Activated T-cell treated with anti-CD3 and anti-CD28 coated beads for 48 hours (primary cell): Measurements from ENCODE around the gene DENND2D.

Experiments used
- DNase-seq: peaks from one replicate; pipeline ENCODE4 v3.0.0-alpha.2; 2020; ENCODE audit warnings: low read depth

Gene DENND2D

DNA sequence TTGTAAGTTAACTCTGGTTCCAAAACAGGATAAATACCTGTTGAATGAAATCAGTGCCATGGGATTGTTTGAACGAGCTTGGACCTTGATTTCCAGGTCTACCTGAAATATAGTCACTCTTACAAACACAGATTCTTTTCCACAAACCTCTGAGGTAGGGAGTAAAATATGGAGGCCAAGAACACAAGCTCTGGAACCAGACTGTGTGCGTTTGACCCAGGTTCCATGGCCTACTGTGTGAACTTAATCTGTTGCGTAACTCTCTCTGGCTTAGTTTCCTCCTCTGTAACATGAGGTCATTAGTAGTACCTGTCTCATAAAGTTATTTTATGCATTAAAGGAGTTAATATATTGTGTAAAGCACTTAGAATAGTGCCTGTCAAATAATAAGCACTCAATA lies 25.1 kb downstream of the DENND2D start:
- DNase-seq = no peak

GRCh38 chr1:111174070-111174469 lies 26.4 kb downstream of the DENND2D start:
- DNase-seq = no peak

DNA sequence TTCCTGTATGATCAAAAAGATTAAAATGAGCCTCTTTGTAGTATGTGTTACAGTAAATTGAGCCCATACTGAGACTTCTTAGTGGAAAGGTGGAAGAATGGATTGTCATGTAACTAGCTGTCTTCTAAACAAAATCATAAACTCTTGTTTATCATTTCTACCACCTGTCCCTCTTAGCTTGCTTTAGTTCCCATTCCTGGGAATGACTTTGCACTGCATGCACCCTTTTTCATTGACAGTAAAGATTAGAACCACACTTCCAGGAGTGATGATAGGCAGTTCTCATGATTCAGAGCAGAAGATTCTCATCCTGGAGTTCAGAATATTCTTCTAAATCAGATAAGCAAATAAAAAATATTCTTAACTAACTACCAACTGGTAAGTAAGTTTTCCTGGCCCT lies 28.0 kb downstream of the DENND2D start:
- DNase-seq = no peak

GRCh38 chr1:111164151-111164550 lies 36.3 kb downstream of the DENND2D start:
- no peak for DNase-seq

DNA sequence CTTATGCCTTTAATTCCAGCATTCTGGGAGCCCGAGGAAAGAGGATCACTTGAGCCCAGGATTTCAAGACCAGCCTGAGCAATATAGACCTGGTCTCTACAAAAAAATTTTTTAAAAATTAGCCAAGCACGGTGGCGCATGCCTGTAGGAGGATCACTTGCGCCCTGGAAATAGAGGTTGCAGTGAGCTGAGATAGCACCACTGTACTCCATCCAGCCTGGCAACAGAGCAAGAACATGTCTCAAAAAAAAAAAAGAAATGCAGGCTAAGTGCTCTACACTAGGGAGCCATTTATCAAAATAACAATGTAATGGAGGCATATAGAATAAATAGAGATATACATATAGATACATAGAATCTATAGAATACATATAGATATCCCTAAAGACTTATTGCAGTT lies 37.1 kb downstream of the DENND2D start:
- no peak for DNase-seq

GRCh38 chr1:111162488-111162880 lies 38.0 kb downstream of the DENND2D start:
- DNase-seq = no peak

DNA sequence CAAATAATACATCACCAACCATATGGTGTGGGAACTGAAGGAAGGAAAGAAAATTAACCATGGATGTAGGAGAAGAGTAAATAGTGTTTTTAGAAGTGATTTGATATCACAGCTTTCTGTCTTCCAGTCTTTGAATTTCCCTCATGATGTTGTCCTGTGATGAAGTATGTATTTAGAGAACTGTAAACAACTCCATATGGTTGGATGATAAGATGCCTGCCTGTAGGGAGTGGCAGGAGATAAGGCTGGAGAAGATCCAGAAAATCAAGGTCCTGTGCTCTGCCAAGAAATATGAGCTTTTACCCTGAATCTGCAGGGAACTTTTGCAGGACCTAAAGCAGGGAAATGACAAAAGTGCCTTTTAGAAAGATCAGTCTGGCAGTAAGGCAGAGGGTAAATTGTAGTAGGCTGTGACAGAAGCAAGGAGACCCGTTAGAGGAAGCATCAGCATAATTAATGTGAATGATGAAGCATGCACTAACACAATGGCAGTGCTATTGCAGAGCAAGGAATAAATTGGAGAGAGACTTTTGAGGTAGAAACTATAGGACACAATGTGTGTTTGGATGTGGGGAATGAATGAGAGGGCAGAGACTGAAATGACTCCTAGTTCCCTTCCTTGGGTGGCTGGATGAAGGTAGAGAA lies 38.5 kb downstream of the DENND2D start:
- no peak for DNase-seq

DNA sequence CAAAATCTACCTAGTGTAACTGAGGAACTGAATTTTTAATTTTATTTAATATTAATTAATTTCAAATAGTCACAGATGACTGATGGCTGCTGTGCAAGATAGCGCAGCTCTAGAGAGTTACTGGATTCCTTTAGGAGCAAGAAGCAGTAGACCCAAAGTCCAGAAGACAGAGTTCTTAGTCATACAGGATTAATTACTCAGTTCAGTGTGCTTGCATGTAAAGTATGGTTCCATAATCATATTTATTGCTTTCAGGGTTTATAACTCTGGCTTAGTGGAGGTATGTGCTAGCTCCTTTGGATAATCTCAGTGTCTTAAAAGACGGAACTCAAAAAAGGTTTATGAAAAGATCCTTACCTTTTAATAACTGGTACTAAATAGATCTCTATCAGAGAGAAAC lies 43.0 kb downstream of the DENND2D start:
- DNase-seq = no peak

DNA sequence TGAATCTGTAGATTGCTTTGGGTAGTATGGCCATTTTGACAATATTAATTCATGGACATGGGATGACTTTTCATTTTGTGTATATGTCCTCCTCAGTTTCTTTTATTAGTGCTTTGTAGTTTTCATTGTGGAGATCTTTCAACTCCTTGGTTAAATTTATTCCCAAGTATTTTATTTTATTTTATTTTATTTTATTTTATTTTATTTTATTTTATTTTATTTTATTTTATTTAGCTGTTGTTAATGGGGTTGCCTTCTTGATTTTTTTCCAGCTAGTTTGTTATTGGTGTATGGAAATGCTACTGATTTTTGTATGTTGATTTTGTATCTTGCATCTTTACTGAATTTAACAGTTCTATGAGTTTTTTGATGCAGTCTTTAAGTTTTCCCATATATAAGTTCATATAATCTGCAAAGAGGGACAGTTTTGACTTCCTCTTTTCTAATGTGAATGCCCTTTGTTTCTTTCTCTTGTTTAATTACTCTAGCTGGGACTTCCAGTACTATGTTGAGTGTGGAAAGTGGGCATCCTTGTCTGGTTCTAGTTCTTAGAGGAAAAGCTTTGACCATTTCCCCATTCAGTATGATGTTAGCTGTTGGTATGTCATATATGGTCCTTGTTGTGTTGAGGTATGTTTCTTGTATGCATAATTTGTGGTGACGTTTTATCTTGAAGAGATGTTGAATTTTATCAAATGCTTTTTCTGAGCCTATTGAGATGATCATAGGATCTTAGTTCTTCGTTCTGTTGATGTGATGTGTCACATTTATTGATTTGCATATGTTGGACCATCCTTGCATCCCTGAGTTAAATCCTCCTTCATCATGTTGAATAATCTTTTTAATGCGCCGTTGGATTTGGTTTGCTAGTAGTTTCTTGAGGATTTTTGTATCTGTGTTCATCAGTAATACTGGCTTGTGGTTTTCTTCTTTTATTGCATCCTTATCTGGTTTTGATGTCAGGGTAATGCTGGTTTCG lies 46.1 kb downstream of the DENND2D start:
- DNase-seq = no peak

- DNase-seq = no peak
Measured at GRCh38 chr1:111151838-111152237, 48.6 kb downstream of the DENND2D start.

DNA sequence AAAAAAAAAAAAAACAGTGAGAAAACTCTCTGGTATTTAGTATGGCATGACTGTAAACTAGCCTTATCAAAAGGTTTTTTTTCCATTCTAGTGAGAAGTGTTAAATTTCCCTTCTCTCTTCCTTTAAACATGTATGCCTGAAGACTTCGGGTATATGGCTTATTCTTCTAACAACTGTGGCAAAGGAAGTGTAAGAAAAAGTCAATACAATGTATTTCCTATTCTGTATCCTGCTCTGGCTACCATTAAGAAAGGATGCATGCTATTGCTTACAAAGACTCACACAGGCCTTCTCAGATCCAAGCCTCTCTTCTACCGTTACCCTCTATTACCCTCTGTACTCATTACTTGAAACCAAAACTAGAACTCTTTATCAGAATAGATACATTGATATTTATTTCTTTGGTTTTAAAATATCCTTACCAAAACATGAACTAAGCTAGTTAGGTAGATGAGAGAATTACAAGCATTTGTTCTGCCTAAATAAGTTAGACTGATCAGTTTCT lies 52.0 kb downstream of the DENND2D start:
- no peak for DNase-seq

DNA sequence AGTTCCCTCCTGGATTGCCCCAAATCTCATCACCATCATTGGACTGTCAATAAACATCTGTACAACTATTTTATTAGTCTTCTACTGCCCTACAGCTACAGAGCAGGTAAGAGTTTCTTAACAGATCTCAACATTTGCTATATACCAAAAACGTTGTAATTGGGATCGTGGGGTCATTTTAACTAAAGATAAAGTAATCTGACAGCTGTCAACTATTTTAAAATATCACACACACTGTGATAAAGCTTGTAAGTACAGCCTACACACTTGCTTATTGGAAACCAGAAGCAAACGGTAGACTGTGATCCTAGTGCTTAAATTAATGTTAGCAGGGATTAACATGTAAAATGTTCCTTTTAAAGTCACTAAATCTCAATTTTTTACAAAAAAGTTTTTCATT lies 52.5 kb downstream of the DENND2D start:
- DNase-seq = no peak

DNA sequence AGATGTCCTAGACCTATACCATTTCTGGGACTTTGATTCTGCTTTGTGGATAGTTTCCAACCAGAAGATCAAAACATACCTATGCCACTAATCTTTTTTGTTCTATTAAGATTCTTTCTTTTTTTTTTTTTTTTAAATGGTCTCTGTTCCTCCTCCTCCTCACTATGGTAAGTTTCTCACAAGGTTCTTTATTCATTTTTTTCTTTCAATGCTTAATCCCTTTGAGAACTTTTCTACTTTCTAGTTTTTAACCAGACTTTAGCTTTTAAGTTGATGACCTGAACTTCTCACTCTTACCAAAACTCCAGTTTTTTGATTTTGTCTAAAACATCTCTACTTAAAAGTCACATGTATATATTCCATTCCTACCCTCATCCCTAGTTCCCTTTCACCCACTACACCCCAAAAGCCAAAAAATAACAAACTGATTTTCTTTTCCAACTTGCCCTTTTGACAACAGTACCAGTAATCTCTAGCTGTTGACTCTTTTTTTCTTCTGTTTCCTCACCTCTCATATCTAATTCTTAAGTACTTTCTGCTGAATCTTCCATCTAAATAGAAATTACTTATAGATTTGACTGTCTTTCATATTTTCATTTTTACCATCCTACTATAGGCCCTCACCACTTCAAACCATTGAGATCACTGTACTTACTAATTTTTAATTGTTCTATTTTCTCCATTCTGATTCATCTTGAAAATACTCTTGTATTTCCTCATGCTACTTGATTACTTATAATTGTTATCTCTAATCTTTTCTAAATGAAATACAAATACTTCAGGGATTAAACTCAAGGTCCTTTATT lies 54.3 kb downstream of the DENND2D start:
- no peak for DNase-seq

GRCh38 chr1:111145542-111145941 lies 54.9 kb downstream of the DENND2D start:
- no peak for DNase-seq

DNA sequence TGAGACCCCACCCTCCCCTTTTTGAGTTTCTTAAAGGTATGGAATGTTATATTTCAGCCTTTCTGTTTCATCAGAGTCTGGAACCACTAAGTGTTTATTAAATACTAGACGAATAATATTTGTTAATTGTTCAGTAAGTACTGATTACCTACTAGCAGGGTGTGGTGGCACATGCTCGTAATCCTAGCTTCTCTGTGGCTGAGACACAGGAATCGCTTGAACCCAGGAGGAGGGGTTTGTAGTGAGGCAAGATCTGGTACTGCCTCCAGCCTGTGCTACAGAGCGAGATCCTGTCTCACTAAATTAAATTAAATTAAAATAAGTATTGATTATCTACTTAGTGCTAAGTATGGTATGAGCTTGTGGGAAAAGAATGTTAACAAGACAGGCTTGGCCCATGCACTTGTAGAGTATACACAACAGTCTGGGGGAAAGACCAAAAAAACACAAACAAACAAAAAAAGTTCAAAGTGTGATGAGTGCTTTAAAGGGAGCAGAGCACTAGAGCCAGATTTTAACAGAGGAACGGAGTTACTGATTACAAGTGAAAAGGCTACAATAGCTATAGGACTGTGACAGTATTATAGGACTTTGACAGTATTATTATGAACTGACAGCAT lies 58.0 kb downstream of the DENND2D start:
- DNase-seq = no peak

GRCh38 chr1:111141245-111142220 lies 58.9 kb downstream of the DENND2D start:
- no peak for DNase-seq

DNA sequence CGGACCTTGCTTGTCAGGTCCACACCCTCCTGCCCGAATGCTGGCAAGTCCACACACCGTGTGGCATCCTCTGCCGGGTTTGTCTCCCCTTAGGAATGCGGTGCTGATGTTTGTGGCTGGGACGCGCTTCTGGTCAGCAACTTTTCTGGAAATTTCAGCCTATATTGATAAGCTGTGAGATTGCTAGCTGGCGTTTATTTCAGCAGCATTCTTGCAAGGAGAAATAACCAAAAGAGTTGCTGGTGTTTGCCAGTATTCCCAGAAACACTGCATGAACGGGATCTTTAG lies 59.8 kb downstream of the DENND2D start:
- DNase-seq = no peak

GRCh38 chr1:111139956-111140679 lies 60.3 kb downstream of the DENND2D start, which contains the start of the genes CEPT1 and DRAM2:
Gene CEPT1 (plus strand): TSS chr1:111140223. CDS start chr1:111147715, 7,492 bp downstream.
Gene DRAM2 (minus strand): TSS chr1:111140093. CDS start chr1:111131554, 8,539 bp downstream.
- peak; percentile 91 for DNase-seq

DNA sequence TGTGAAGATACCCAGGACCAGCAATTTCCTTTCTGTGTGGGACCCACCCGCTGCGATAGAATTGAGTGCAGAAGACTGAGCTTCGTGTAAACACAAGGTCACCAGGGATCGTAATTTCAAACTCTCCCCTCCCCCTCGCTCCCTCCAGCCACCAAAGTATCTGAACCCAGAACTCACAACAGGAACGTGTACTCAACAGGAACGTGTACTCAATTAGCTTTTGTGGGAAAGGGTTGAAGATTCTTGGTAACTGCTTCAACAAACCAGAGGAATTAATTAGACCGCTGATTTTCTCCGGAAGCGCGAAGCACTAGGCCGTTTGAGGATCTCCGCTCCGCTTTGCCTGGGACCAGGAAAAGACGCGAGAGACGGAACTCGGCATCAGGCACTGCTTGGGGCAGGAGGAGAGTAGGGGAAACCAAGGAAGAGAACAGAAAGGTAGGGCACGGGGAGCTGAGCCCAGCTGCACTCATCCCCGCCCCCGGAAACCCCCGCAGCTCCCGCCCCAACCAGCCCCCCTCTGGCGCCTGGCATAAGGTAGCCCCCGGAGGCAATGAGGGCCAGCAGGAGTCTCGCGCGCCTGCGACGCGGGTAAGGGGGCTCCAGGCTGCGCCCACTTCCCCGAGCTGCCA lies 61.0 kb downstream of the DENND2D start:
- no peak for DNase-seq
